Measurements from ENCODE around the gene DBI. TPM values are rescaled to one million over a fixed set of nuclear protein-coding genes. Genes with fewer than 3 reads are reported as not detected.

DBI gene
- total and polyA plus RNA-seq, 2 donors (not counting 1 experiment from before 2014, with no cell fraction given): 45.2 to 69.4 TPM

- Mint-ChIP-seq H3K27me3 (no peaks in the 10 kb centered on the region), H3K9me3 (ENCODE audit: insufficient read depth) (no peaks in the 10 kb centered on the region), H3K4me1 (peaks cover 40% of the 10 kb centered on the region), H3K27ac (no peak overlapping the region), H3K4me3 (no peak overlapping the region)
- H3K9ac ChIP-seq (ENCODE audit: low read length): no peak overlapping the region
- H3K36me3 ChIP-seq (replicated peaks in 1 of 2; ENCODE audit: control extremely low read depth in 1 of 2, control insufficient read depth in 1 of 2, extremely low read depth in 1 of 2, insufficient read depth in 2 of 2, low read length in 1 of 2): no peaks in the 10 kb centered on the region
- WGBS (ENCODE audit: insufficient coverage): no CpG with 5 or more reads among the region's 1 CpG
- no peak overlapping the region for H3K4me3 ChIP-seq (ENCODE audit: control extremely low read depth in 1 of 5, extremely low read depth in 1 of 5, insufficient read depth in 1 of 5, low read depth in 2 of 5, low read length in 4 of 5)
- POLR2A ChIA-PET: no interaction called here
- H2AFZ ChIP-seq (ENCODE audit: insufficient read depth, low read depth, low read length, poor library complexity, severe bottlenecking): no peak overlapping the region
- H3K79me2 ChIP-seq (ENCODE audit: control insufficient read depth, insufficient read depth, low read length): peaks cover 20% of the 10 kb centered on the region
- TF ChIP-seq CTCF (IDR thresholded peaks at IDR 0.05) (no peak), EZH2 (IDR thresholded peaks at IDR 0.05; ENCODE audit: borderline replicate concordance, insufficient read depth, low read depth, low read length, poor library complexity, severe bottlenecking) (no peak)
- peaks cover 6 to 17% (median 10%) of the 10 kb centered on the region in 3 donors for H3K9me3 ChIP-seq (ENCODE audit: control extremely low read depth in 1 of 3, control insufficient read depth in 2 of 3, insufficient read depth in 1 of 3, low read length in 2 of 3)
- H3K4me2 ChIP-seq (replicated peaks; ENCODE audit: low read depth, low read length, poor library complexity, severe bottlenecking): no peak overlapping the region
- no peak for ATAC-seq (ENCODE audit: low read depth)
- CTCF ChIA-PET: no interaction called here
- peaks cover 29 to 32% of the 10 kb centered on the region in 2 donors for H3K4me1 ChIP-seq (ENCODE audit: control insufficient read depth in 2 of 2, insufficient read depth in 2 of 2, low read length in 2 of 2)
- intact Hi-C loops (cut with micrococcal nuclease): no loop called here
- DNase-seq: no peak
- H4K20me1 ChIP-seq (ENCODE audit: control insufficient read depth, insufficient read depth, low read length, poor library complexity, severe bottlenecking): no peaks in the 10 kb centered on the region
- H3K27ac ChIP-seq (ENCODE audit: low read length in 2 of 2): no peak overlapping the region
- no peaks in the 10 kb centered on the region for H3K27me3 ChIP-seq (replicated peaks in 1 of 4; ENCODE audit: control extremely low read depth in 1 of 4, control insufficient read depth in 3 of 4, insufficient read depth in 4 of 4, low read length in 3 of 4)
Observed at GRCh38 chr2:119354860-119355259, 11.9 kb upstream of the DBI start.

- H3K4me1 Mint-ChIP-seq: peaks cover 42% of the 10 kb centered on the region
- intact Hi-C loops (cut with micrococcal nuclease): no loop called here
- H3K4me3 Mint-ChIP-seq: no peak overlapping the region
Observed at GRCh38 chr2:119359774-119360173, 7.0 kb upstream of the DBI start.

More at GRCh38 chr2:119359774-119360173, 7.0 kb upstream of the DBI start:
- no peak for TF ChIP-seq EZH2 (IDR thresholded peaks at IDR 0.05; ENCODE audit: borderline replicate concordance, insufficient read depth, low read depth, low read length, poor library complexity, severe bottlenecking)
- ChIA-PET POLR2A (no interaction called here), CTCF (no interaction called here)
- no peak overlapping the region for H3K27ac ChIP-seq (ENCODE audit: low read length in 2 of 2)
- peaks cover 31% of the 10 kb centered on the region for H3K79me2 ChIP-seq (ENCODE audit: control insufficient read depth, insufficient read depth, low read length)
- peaks cover 20 to 24% of the 10 kb centered on the region in 2 donors for H3K4me1 ChIP-seq (ENCODE audit: control insufficient read depth in 2 of 2, insufficient read depth in 2 of 2, low read length in 2 of 2)
- DNase-seq (no peak), ATAC-seq (ENCODE audit: low read depth) (no peak)
- no peak overlapping the region for H3K27ac Mint-ChIP-seq
- no peak overlapping the region for H3K9ac ChIP-seq (ENCODE audit: low read length)
- peaks cover 2% of the 10 kb centered on the region for H3K9me3 Mint-ChIP-seq (ENCODE audit: insufficient read depth)
- H2AFZ ChIP-seq (ENCODE audit: insufficient read depth, low read depth, low read length, poor library complexity, severe bottlenecking): no peak overlapping the region
- H3K27me3 Mint-ChIP-seq: no peaks in the 10 kb centered on the region
- no peaks in the 10 kb centered on the region for H3K36me3 ChIP-seq (replicated peaks in 1 of 2; ENCODE audit: control extremely low read depth in 1 of 2, control insufficient read depth in 1 of 2, extremely low read depth in 1 of 2, insufficient read depth in 2 of 2, low read length in 1 of 2)
- peaks cover 0 to 2% (median 0%) of the 10 kb centered on the region in 3 donors for H3K9me3 ChIP-seq (ENCODE audit: control extremely low read depth in 1 of 3, control insufficient read depth in 2 of 3, insufficient read depth in 1 of 3, low read length in 2 of 3)
- no peak overlapping the region for H3K4me3 ChIP-seq (ENCODE audit: control extremely low read depth in 1 of 5, extremely low read depth in 1 of 5, insufficient read depth in 1 of 5, low read depth in 2 of 5, low read length in 4 of 5)
- H4K20me1 ChIP-seq (ENCODE audit: control insufficient read depth, insufficient read depth, low read length, poor library complexity, severe bottlenecking): no peaks in the 10 kb centered on the region
- no peaks in the 10 kb centered on the region for H3K27me3 ChIP-seq (replicated peaks in 1 of 4; ENCODE audit: control extremely low read depth in 1 of 4, control insufficient read depth in 3 of 4, insufficient read depth in 4 of 4, low read length in 3 of 4)
- 96% methylated on average over 3 of the region's 6 CpGs for WGBS (ENCODE audit: insufficient coverage)
- no peak overlapping the region for H3K4me2 ChIP-seq (replicated peaks; ENCODE audit: low read depth, low read length, poor library complexity, severe bottlenecking)
